GM23338 (cell line): ENCODE results near the gene NOTCH1. TPM values are rescaled to one million over a fixed set of nuclear protein-coding genes. Genes with fewer than 3 reads are reported as not detected.

ENCODE experiments used
- ATAC-seq: fragments of 200-7000 bp; cut with Tn5 transposase; 3 replicates; pipeline ENCODE4 v1.9.1; 2020
- DNase-seq: peaks from one replicate; pipeline ENCODE4 v3.0.0-alpha.2; 2015; ENCODE audit warnings: low spot score
- H2AFZ ChIP-seq: fragments of 200-600 bp; sonication (generic); 2 replicates; pipeline ENCODE4 v1.8.0; 2016; ENCODE audit warnings: antibody characterized with exemption, mild to moderate bottlenecking, moderate library complexity
- H3F3A ChIP-seq: fragments of 200-600 bp; sonication (generic); replicated peaks from 2 replicates; pipeline ENCODE4 v1.8.0; 2017; ENCODE audit warnings: antibody characterized with exemption, mixed run types, low read depth
- H3K27ac ChIP-seq: fragments of 200-600 bp; sonication (generic); 2 replicates; pipeline ENCODE4 v1.6.1; 2016; ENCODE audit warnings: low read depth
- H3K27me3 ChIP-seq: fragments of 200-600 bp; sonication (generic); 2 replicates; pipeline ENCODE4 v1.8.0; 2016; ENCODE audit warnings: mild to moderate bottlenecking, mixed run types, moderate library complexity; ENCODE audit not compliant: insufficient read depth
- H3K36me3 ChIP-seq: fragments of 200-600 bp; sonication (generic); 2 replicates; pipeline ENCODE4 v1.8.0; 2016; ENCODE audit warnings: mild to moderate bottlenecking; ENCODE audit not compliant: insufficient read depth
- H3K4me1 ChIP-seq: fragments of 200-600 bp; sonication (generic); 2 replicates; pipeline ENCODE4 v1.8.0; 2016; ENCODE audit warnings: mild to moderate bottlenecking, moderate library complexity; ENCODE audit not compliant: insufficient read depth
- H3K4me2 ChIP-seq: fragments of 200-600 bp; sonication (generic); 2 replicates; pipeline ENCODE4 v1.7.1; 2017; ENCODE audit warnings: mixed run types
- H3K4me3 ChIP-seq: fragments of 200-600 bp; sonication (generic); 2 replicates; pipeline ENCODE4 v1.6.1; 2016; ENCODE audit warnings: mixed run types
- H3K79me2 ChIP-seq: fragments of 200-600 bp; sonication (generic); replicated peaks from 2 replicates; pipeline ENCODE4 v1.8.0; 2017; ENCODE audit warnings: mild to moderate bottlenecking; ENCODE audit not compliant: insufficient read depth
- H3K9me2 ChIP-seq: fragments of 200-600 bp; sonication (generic); 2 replicates; pipeline ENCODE4 v1.8.0; 2017; ENCODE audit not compliant: insufficient read depth
- H4K20me1 ChIP-seq: fragments of 200-600 bp; sonication (generic); replicated peaks from 2 replicates; pipeline ENCODE4 v1.8.0; 2017; ENCODE audit warnings: mild to moderate bottlenecking; ENCODE audit not compliant: insufficient read depth
- H3K27ac Mint-ChIP-seq: 2 replicates; pipeline ENCODE4 v1.8.0; 2020; ENCODE audit warnings: inconsistent platforms, mild to moderate bottlenecking, moderate library complexity, mixed read lengths
- H3K27me3 Mint-ChIP-seq: 3 replicates; pipeline ENCODE4 v1.8.0; 2022; ENCODE audit warnings: low read depth, mild to moderate bottlenecking, moderate library complexity, mixed read lengths, inconsistent platforms; ENCODE audit not compliant: insufficient read depth, poor library complexity
- H3K36me3 Mint-ChIP-seq: 3 replicates; pipeline ENCODE4 v1.8.0; 2021; ENCODE audit warnings: low read depth, mild to moderate bottlenecking, inconsistent platforms, moderate library complexity, mixed read lengths
- H3K4me1 Mint-ChIP-seq: 3 replicates; pipeline ENCODE4 v1.8.0; 2020; ENCODE audit warnings: mild to moderate bottlenecking, inconsistent platforms, mixed read lengths
- H3K4me3 Mint-ChIP-seq: 3 replicates; pipeline ENCODE4 v1.8.0; 2021; ENCODE audit warnings: moderate library complexity, mild to moderate bottlenecking, inconsistent platforms, mixed read lengths
- H3K9me3 Mint-ChIP-seq: 3 replicates; pipeline ENCODE4 v1.8.0; 2020; ENCODE audit warnings: moderate library complexity, mild to moderate bottlenecking, inconsistent platforms, mixed read lengths
- CTCF ChIP-seq, 2 experiments: fragments of 200-600 bp in 1 of 2; sonication (generic) in 1 of 2; conservative IDR thresholded peaks; 2 replicates each; pipeline versions ENCODE4 v1.5.1 to v1.6.1; 2016 to 2017; ENCODE audit warnings: antibody characterized with exemption in 2 of 2, low read depth in 2 of 2, mild to moderate bottlenecking in 2 of 2, moderate library complexity in 1 of 2
- ETS1 ChIP-seq: IDR thresholded peaks from 2 replicates; pipeline ENCODE4 v1.6.1; 2016; ENCODE audit warnings: antibody characterized with exemption
- EZH2 ChIP-seq: fragments of 200-600 bp; sonication (generic); IDR thresholded peaks from one replicate; pipeline ENCODE4 v1.8.0; 2017; ENCODE audit warnings: antibody characterized with exemption, mild to moderate bottlenecking, low read depth; ENCODE audit not compliant: unreplicated experiment
- POLR2AphosphoS5 ChIP-seq: IDR thresholded peaks from 2 replicates; pipeline ENCODE4 v1.6.1; 2016; ENCODE audit warnings: antibody characterized with exemption, low read depth
- REST ChIP-seq: IDR thresholded peaks from one replicate; pipeline ENCODE4 v1.6.1; 2018; ENCODE audit warnings: antibody characterized with exemption; ENCODE audit not compliant: unreplicated experiment
- ZNF331 ChIP-seq: fragments of 250-450 bp; sonication (Bioruptor Pico); IDR thresholded peaks from 2 replicates; pipeline ENCODE4 v1.5.0; 2020; ENCODE audit warnings: low read depth, mild to moderate bottlenecking, moderate library complexity
- ZNF462 ChIP-seq: fragments of 250-450 bp; sonication (Bioruptor Pico); IDR thresholded peaks from 2 replicates; pipeline ENCODE4 v1.5.0; 2020; ENCODE audit warnings: mild to moderate bottlenecking, moderate library complexity
- polyA plus RNA-seq: library from polyadenylated mRNA; unstranded; fragments of >200 nt; fragmentation: Nextera tagmentation; extraction: Ambion mirVana; gene quantifications from 2 replicates; pipeline ENCODE4 v1.2.1, GENCODE V29; 2016
- total RNA-seq: library from RNA; depleted of rRNA; stranded (reverse); fragments of >200 nt; shearing (Covaris generic); gene quantifications from 2 replicates; pipeline ENCODE4 v1.2.3, GENCODE V29; 2014

The NOTCH1 gene
- total and polyA plus RNA-seq, 2 experiments from 2014 or later, result 9.9 to 97.2 TPM

GRCh38 chr9:136525841-136526499, 19.9 kb downstream of the NOTCH1 start:
- Histone ChIP-seq H3K27ac (0 out of 2 replicates have a peak overlapping the region, but pooled peaks have one; percentile 19), H3F3A (0 out of 2 replicates have a peak, but pooled peaks cover 3% of the 10 kb centered on the region), H2AFZ (no peak overlapping the region), H3K36me3 (no peaks in the 10 kb centered on the region), H3K4me3 (no peak overlapping the region), H3K79me2 (peaks cover 34% of the 10 kb centered on the region), H3K9me2 (no peaks in the 10 kb centered on the region), H4K20me1 (peaks cover 10% of the 10 kb centered on the region; the same call in 1 of the 2 replicates), H3K4me2 (no peak overlapping the region), H3K4me1 (peaks cover 10% of the 10 kb centered on the region; the same call in 1 of the 2 replicates), H3K27me3 (no peaks in the 10 kb centered on the region)
- DNase-seq (no peak), ATAC-seq (peak; percentile 24)
- no peak overlapping the region for H3K4me3 Mint-ChIP-seq
- peaks cover 2% of the 10 kb centered on the region; the same call in 1 of the 3 replicates for H3K36me3 Mint-ChIP-seq
- peaks cover 3% of the 10 kb centered on the region; the same call in 2 of the 3 replicates for H3K9me3 Mint-ChIP-seq
- H3K4me1 Mint-ChIP-seq, result peaks cover 10% of the 10 kb centered on the region; the same call in 2 of the 3 replicates
- no peak overlapping the region; the same call in 1 of the 2 replicates for H3K27ac Mint-ChIP-seq
- TF ChIP-seq EZH2 (no peak), CTCF (conservative IDR thresholded peaks at IDR 0.05; ENCODE audit: low read depth in 2 of 2) (0 out of 4 replicates have a peak, but pooled peaks of 1 of the 2 experiments have one; percentile 13)
- H3K27me3 Mint-ChIP-seq, result peaks cover 17% of the 10 kb centered on the region

GRCh38 chr9:136525207-136525606, 20.6 kb downstream of the NOTCH1 start:
- no peaks in the 10 kb centered on the region for H3K27me3 ChIP-seq
- H3K9me3 Mint-ChIP-seq, result peaks cover 3% of the 10 kb centered on the region; the same call in 2 of the 3 replicates
- peaks cover 5% of the 10 kb centered on the region; the same call in 2 of the 3 replicates for H3K4me1 Mint-ChIP-seq
- H3K27ac ChIP-seq, result no peak overlapping the region
- H3K4me2 ChIP-seq, result no peak overlapping the region
- H3K4me3 Mint-ChIP-seq, result no peak overlapping the region
- no peaks in the 10 kb centered on the region for H3K36me3 ChIP-seq
- no peak overlapping the region for H3K27ac Mint-ChIP-seq
- peaks cover 10% of the 10 kb centered on the region; the same call in 1 of the 2 replicates for H4K20me1 ChIP-seq
- peaks cover 8% of the 10 kb centered on the region; the same call in 1 of the 2 replicates for H3K4me1 ChIP-seq
- H3K36me3 Mint-ChIP-seq, result peaks cover 4% of the 10 kb centered on the region; the same call in 2 of the 3 replicates
- no peak for DNase-seq
- H3K9me2 ChIP-seq, result no peaks in the 10 kb centered on the region
- H2AFZ ChIP-seq, result no peak overlapping the region
- ATAC-seq, result no peak
- H3K4me3 ChIP-seq, result no peak overlapping the region
- H3F3A ChIP-seq, result 0 out of 2 replicates have a peak, but pooled peaks cover 3% of the 10 kb centered on the region
- H3K79me2 ChIP-seq, result peaks cover 27% of the 10 kb centered on the region
- peaks cover 17% of the 10 kb centered on the region for H3K27me3 Mint-ChIP-seq
- no peak for TF ChIP-seq ZNF462 (CRISPR knock-in tag)
- TF ChIP-seq ETS1, result no peak
- no peak for TF ChIP-seq POLR2AphosphoS5
- no peak for TF ChIP-seq ZNF331 (CRISPR knock-in tag)
- TF ChIP-seq REST, result no peak
